C4-2B (cell line): ENCODE measurements around the gene PCDHB11.
"Not testable (repeated sequence)": the region's sequence is repeated elsewhere in the genome, so short reads cannot be mapped to it uniquely, and the experiment has no call there.

Source experiments
- CTCF ChIP-seq: fragments of 450-650 bp; conservative IDR thresholded peaks from 2 replicates; pipeline ENCODE4 v1.5.1; 2017; ENCODE audit warnings: mild to moderate bottlenecking
- ZFX ChIP-seq: fragments of 450-650 bp; IDR thresholded peaks from 2 replicates; pipeline ENCODE4 v1.6.1; 2017

GRCh38 chr5:141179876-141180275, 19.6 kb upstream of the PCDHB11 start:
- TF ChIP-seq CTCF, ZFX: not testable (repeated sequence)
